GM21717 (cell line): ENCODE data around the gene TMEM179B.
"Not testable (repeated sequence)": the region's sequence is repeated elsewhere in the genome, so short reads cannot be mapped to it uniquely, and the experiment has no call there.

ENCODE experiments used
- ATAC-seq: cut with Tn5 transposase; IDR thresholded peaks from one replicate; pipeline ENCODE4 v1.9.1; 2021; ENCODE audit warnings: mild to moderate bottlenecking, moderate library complexity; ENCODE audit not compliant: unreplicated experiment

Gene TMEM179B

DNA sequence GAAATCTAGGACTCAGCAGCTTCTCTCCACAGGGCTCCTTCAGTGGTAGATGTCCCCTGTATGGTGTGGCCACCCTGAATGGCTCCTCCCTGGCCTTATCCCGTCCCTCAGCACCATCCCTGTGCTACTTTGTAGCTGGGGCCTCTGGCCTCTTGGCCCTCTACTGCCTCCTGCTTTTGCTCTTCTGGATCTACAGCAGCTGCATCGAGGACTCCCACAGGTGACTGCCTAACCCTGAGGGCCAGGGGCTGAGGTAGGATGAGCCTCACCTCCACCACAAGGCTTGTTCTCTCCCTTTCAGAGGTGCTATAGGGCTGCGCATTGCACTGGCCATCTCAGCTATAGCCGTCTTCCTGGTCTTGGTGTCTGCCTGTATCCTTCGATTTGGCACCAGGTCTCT lies 1.8 kb downstream of the TMEM179B start:
- no peak for ATAC-seq

DNA sequence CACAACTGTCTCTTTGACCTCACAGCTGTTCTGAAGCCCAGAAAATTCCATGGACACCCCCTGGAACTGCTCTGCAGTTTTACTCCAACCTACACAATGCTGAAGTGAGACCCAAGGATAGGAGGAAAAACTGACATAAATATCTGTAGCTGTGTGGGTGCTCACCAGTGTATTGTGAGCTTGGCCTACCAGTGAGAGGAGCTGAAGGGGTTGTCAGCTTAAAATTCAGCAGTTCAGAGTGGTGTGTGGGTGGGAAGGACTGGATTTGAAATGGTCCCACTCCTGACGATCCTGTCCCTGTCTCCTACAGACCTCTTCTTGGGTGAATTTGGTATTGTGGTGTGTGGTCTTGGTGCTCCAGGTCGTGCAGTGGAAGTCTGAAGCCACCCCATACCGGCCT lies 2.4 kb downstream of the TMEM179B start:
- no peak for ATAC-seq

DNA sequence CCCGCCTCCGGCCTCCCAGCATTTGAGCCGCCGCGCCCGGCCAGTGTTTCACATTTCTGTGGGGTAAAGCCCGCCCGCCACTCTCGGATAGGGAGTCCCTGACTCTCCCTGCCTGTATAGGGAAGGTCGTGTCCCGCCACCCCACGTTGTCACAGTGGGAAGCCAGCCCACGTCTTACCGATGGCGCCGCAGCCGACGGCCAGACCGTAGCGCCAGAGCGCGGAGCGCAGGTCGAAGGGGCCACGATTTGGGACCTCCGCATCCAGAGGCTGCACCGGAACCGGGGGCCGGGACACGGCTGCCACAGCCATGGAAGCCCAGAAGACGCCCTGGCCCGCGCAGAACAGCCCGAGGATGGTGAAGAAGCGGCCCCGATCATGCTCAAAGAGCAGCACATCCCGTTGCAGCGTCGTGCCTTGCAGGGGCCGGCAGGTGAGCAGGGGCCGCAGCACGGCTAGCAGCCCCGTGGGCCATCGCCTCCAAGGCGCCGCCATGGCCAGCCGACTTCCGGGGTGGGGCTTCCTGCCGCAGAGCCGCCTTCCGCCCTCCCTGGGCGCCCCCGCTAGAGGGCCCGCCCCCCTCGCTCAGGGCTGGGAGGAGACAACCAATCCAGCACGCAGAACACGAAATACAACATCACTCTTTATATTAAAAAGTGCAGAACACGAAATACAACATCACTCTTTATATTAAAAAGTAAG lies 4.4 kb downstream of the TMEM179B start, which contains the start of gene TMEM223:
Gene TMEM223, minus strand, starts transcription at position 506 of the 701 bp plus-strand sequence. Its CDS starts 12 bp downstream, at position 494.
- peak; percentile 64 for ATAC-seq

DNA sequence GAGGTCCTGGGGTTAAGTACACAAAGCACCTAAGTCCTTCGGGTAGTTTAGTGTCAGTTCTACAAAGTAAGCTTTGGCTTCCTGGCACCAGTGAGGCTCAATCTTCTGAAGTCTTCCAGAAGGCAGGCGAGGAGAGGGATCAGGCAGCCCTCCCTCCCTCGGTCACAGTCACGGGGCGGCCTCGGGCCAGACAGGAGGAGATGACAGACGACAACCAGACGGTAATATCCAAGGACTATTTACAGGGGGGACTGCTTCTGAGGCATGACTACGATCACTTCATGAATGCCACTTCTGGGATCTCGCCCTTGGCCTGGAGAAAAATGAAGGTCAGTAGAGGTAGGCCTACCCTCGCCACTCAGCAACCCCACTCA lies 5.0 kb downstream of the TMEM179B start:
- ATAC-seq = no peak

DNA sequence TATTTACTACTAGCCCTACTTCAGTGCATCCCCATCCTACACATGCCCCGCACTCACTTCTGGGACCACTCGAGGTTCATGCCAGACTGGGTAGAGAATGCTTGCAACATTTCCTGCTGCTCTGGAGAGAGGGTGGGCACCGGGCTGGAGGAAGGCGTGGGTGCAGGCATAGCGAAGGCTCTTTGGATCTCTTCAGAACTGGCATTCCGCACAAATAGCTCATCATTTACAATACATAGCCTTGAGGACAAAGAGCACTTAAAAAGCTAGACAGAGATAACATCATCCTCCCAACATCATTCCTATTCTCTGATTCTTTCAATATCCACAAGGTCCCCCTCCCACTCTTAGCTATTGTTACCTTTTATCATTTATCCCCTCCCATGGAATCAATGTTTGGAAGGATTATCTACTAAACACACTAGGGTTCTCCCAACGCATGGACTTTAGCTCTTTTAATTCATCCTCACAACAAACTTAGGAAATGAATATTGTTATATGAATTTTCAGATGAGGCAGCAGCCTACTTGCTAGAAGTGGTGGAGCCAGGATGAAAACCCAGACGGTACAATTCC lies 7.1 kb downstream of the TMEM179B start:
- no peak for ATAC-seq

DNA sequence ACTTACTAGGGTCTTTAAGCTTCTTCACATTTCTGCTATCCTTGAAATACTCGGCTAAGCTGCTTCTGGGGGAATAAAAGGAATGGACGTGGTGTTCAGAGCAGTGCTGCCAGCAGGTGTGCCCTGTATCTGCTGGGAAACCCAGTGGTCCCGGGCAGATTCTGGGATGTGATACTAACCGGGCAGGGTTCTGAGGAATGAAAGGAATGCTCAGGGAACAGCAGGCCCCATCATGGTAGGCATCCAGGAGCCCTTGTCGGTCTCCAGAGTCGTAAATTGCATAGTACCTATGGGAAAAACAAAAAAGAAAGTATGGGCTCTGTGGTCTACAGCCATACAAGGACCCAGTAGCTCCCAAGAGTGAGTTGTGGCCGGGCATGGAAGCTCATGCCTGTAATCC lies 9.1 kb downstream of the TMEM179B start:
- no peak for ATAC-seq

DNA sequence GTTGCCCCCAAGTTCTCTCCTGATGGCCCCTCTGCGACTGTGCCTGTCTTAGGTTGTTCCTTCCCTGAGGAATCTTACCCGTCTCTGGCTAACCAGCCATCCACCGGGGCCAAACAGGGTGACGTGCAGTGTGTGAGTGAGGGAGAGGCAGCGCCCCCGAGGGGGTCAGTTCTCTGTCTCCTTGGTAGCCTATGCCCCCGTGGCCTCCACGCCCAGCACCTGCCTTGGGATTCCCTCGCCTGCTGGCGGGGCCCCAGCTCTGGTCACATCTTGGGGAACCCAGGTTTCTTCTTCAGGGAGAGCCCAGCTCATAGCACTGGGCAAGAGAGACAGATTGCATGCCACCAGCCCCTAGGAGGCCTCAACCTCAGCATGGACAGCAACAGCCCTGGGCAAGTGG lies 12.3 kb downstream of the TMEM179B start:
- no peak for ATAC-seq

DNA sequence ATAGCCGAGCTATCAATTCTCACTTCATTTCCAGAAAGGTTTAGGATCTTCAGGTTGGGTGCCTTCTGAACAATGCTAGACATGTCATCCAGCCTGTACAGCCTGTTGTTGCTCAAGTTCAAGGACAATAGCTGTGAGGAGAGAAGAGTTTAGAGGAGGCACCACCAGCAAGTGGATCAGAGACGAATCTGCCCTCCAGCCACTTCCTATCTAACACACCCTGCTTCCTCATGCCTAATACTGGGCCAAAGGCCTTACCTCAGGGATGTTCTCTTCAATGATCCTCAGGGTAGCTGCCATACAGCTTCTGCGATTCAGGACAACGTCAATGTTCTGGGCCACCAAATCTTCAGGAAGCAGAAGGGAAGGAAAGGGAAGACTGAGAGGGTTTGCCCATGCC lies 13.9 kb downstream of the TMEM179B start:
- ATAC-seq = no peak

DNA sequence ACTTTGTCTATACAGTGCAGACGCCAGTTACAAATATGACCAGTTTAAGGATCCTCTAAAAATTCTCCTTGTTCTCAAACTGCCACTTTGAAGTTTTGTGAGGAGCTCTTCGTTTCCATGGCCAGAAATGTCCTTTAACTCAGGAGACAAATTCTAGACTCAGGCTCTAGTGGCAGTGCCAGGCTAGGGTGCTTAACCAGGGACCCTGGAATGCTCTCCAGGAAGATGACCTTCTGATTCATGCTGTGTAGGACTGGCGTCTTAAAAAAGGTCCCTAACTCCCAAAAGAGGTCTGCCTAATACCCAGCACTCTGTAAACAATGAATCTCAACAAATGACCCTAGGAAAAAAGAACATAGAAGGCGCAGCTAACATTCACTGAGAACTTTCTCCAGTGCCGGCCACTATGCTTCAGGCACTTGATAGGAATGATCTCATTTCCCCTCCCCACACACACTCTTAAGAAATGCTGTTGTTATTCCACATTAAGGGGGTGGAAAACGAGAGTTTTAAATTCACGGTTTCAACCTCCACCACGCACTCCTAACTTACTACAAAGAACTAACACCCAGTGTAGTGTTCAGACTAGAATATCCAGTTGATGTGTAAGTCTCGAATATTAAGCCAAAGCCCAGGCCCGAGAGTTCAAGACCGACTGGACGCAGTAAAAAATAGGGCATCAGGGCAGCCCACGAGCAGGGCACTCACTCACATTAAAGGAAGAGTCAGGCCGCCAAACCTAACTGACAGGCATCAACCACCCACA lies 17.3 kb downstream of the TMEM179B start:
- peak; percentile 2 for ATAC-seq

DNA sequence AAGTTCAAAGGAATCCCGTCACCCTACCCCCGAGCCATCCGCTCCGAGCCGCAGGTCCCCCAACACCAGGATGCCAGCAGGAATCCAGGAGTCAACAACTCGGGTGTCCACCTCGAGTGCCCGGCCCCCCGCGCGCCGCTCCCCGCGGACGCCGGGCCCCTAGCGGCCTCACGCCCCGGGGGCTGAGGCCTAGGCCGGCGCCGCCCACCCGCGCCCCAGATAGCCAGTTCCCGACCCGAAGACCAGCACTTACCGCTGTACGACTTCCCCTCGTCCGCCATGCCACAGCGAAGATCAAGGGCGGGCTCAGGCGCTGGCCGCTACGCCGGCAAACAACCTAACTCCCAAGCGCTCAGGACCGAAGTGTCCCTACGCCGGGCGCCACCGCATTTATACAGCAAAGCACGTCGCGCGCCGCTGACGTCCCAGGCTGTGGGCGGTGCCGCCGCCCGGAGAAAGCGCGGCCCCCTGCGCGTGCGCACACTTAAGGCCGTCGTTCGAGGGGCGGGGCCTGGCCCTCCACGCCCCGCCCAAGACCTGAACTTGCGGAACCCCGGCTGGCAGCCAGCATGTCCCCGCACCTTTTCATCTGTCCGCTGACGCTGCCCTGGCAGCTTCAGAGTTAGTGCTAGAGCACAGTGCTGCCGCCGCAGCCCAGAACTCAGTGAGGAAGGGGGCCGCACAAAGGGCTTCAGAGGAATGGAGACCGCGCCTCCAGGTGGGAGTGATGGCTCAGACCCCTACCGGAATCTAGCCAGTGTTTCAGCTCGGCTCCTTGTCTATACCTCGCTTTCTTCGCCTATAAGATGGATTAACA lies 18.1 kb downstream of the TMEM179B start, which contains the start of gene NXF1:
Gene NXF1, minus strand, starts transcription at position 365 of the 817 bp plus-strand sequence. Its CDS starts 84 bp downstream, at position 281.
- peak; percentile 71 for ATAC-seq

DNA sequence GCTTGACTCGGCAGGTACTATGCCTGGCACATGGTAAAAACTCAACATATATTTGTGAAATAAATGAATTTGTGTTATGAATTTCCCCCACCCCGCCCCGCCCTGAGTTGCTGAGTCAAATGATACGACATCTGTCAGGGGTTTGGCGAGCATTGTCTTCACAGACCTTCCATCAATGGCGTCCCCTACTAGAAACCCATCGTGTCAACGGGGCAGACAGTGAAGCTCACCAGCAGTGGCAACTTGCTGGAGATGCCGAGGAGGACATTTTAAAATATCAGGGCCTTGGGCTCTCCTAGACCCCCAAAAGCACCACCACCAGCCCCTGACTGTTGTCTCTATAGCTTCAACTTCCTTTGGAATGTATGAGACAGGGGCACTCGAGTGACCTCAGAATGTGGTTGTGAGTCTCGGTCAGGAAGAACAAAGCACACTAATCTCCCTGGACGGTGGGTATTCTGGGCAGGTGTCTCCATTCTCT lies 18.8 kb downstream of the TMEM179B start:
- ATAC-seq = no peak

DNA sequence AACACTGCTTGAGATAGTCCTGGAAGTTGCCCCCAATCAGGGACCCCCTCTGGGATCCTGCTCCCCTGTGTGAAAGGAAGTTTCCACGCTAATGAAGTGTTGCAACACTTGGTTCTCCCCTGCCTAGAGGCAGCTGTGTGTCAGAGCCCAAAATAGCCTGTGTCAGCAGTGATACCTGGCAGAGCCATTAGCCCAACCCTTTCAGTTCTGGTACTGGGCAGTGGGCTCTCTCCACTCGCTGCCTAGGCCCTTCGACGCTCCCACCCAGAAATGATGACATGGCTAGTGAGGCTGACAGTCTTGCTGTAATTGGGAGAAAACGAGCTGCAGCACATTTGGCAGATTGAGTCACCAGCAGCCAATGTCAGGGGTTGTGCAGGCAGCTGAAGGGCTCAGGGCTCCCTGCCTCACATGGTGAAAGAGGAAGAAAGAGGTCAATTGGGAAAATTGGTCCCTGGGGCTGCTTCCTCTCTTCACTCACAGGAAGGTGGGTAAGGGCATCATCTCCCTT lies 19.5 kb downstream of the TMEM179B start:
- no peak for ATAC-seq

DNA sequence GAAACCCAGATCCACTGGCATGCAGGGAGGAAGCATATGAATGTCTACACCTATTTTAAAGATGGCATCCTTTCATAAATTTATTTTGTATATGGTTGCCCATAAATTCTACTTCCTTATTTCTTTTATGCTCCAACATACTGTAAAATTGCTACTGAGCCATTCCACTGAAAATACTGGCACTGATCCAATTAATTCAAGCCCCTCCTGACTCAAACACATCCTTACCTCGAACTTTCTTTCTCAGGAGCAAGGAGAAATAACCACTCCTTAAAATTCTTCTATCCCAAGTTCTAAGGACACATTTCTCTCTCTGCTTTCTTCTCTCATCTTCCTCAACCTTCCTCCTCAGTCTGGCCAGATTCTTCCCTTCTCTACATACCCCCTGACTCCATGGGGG lies 23.5 kb downstream of the TMEM179B start:
- no peak for ATAC-seq

DNA sequence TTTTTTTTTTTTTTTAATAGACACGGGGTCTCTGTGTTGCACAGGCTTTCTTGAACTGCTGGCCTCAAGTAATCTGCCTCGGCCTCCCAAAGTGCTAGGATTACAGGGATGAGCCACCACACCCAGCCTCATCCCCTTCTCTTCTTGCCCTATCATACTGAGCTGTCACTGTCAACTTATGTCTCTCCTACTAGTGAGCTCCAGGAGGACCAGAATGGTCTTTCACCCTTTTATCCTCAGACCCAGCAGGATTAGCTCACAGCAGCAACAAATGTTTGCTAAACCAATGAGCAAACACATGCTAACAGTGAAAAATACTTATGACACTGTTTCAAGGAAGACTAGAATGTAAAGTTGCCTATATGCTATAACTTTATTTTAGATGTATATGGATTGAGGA lies 24.5 kb downstream of the TMEM179B start:
- no peak for ATAC-seq

DNA sequence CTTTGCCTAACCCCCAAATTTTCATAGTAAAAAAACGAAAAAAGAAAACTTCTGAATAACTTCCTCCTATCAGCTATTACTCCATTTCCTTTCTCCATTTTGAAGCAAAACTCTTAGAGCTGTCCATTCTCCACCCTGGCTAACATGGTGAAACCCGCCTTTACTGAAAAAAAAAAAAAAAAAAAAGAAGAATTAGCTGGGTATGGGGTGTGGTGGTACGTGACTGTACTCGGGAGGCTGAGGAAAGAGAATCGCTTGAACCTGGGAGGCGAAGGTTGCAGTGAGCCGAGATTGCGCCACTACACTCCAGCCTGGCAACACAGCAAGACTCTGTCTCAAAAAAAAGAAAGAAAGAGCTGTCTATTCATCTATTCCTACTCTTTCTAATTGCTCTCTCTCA lies 29.4 kb downstream of the TMEM179B start:
- no peak for ATAC-seq

DNA sequence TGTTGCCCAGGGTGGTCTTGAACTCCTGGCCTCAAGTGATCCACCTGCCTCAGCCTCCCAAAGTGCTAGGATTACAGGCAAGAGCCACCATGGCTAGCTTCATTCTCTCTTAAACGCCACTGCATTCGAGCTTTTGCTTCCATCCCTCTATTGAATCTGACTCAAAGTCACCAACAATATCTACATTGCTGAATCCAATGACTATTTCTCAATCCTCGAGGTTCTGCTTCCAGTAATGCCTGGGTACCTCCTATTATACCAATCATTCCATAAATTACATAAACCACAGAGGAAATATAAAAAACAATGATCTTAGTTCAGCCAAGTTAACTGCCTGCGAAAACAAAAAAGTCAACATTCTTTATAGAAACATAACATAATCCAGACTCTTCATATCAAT lies 29.9 kb downstream of the TMEM179B start:
- ATAC-seq = no peak

DNA sequence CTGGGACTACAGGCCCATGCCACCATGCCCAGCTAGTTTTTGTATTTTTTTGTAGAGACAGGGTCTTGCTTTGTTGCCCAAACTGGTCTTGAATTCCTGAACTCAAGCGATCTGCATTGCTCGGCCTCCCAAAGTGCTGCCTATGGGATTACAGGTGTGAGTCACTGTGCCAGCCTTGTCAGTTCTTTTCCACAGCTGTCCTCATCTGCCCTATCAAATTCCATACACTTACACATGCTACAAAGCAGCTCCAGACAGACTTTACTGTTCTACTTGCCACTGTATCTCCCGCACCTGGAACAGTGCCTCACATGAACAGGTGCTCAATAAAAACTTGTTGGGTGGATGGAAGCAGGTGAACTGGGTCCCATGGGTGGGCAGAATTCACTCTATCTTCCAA lies 36.5 kb downstream of the TMEM179B start:
- ATAC-seq = no peak

DNA sequence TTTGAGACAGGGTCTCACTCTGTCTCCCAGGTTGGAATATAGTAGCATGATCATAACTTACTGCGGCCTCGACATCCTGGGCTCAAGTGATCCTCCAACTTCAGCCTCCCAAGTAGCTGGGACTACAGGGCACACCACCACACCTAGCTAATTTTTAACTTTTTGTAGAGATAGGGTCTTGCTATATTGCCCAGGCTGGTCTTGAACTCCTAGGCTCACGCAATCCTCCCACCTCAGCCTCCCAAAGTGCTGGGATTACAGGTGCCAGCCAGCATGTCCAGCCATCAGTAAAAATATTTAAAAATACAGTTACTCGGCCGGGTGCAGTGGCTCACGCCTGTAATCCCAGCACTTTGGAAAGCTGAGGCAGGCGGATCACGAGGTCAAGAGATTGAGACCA lies 40.9 kb downstream of the TMEM179B start:
- not testable (repeated sequence) for ATAC-seq

DNA sequence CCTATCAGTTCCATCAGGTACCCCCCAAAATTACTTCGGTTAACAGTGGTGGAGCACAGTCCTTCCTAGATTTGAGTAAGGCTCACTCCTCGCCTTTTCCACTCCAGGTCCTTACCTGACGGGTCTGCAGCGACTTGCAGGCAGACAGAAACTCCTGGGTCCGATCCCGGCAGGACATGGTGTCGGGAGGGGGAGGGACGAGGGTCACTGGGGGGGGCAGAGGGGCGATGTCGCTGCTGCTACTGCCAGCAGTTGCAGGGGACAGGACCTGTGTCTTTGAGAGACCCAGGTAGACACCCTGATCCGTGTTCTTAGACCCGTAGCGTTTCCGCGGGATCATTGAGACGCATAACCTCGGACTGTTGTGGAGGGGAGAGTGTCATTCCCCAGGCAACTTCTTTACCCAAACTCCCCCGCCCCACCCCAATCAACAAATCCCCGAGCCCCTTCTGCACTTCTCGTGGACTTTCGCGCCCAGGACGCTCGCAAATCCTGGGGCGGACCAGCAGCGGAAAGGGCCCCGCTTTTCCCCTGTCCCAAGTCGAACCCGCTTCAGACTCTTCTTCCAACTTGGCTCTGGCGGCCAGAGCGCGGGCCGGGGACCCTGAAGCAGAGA lies 43.8 kb downstream of the TMEM179B start:
- no peak for ATAC-seq
